ENCODE measurements around the gene GAMT. TPM values are rescaled to one million over a fixed set of nuclear protein-coding genes. Genes with fewer than 3 reads are reported as not detected.

Gene GAMT
- total and polyA plus RNA-seq, 2 experiments from 2014 or later = 121 to 170 TPM

DNA sequence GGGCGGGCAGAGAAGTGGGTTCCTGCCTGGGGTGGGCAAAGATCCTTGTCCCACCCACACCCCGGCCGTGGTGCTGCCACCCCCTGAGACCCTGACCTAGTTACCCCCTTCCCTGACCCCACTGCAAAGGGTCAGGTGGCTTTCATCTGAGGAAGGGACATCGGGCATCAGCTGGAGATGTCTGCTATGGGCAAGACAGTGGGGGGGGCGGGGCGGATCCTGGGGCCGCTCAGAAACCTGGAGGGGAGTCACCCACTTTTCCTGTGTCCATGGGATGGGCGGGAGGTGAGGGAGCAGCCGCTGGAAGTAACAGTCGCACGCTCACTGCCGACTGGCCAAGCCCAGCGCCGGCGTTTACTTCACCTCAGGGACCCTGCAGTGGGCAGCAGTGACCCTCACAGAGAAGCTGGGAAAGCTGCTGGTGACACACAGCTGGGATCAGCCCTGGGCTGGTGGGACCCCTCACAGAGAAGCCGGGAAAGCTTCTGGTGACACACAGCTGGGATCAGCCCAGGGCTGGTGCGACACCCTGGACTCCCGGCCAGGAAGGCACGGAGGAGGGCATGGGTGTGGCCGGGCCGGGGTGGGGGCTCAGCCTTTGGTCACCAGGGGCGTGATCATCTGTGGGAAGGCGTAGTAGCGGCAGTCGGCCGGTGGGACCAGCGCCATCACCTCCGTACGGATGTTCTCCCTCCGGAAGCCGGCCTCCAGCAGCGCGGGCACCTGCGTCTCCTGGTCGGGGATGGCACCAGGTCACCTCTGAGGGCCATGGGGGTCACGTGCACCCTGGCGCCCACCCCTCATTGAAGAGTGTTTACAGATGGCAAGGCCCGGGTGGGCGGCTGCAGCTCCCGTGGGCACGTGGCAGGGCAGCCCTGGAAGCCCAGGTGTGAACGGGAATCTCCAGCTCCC is 4.3 kb downstream of the GAMT start:
- 91% methylated on average over 24 of the region's 42 CpGs for WGBS (ENCODE audit: low lambda C conversion rate, missing lambda C conversion rate)
- no peaks in the 10 kb centered on the region for H3K27me3 ChIP-seq

DNA sequence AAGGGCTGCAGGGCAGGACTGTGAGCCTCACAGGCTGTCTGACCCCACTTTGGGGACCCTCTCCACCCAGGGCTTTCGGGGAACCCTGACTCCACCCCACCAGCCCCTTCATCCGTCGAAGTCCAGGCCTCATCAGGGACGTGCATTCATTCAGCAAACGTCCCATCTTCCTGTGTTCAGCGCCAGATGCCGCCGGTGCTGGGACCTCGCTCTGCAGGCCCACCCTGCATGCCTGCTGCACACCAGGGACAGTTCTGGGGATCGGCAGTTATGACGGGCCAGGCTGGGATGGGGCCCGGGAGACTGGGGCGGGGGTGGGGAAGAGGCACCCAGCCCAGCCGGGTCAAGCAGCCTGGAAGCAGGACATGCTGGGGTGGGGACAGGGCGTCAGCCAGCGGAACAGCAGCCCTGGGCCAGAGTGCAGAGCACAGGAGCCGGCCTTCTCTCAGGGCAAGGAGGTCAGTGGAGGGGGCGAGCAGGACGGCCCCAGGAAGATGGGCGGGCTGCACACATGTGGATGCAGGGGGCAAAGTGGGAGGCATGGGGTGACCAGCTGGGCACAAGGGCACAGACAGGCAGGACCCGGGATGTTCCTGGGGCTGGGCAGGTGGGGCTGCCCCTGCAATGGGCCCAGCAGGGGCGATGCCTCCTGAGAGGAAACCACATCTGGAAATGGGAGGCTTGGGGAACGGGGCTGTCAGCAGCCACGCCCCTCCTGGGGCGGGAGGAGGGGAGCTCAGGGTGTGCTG is 5.1 kb downstream of the GAMT start:
- H3K27me3 ChIP-seq = no peaks in the 10 kb centered on the region
- H3K27ac ChIP-seq = no peak overlapping the region
- no peaks in the 10 kb centered on the region for H4K20me1 ChIP-seq (ENCODE audit: insufficient read depth, poor library complexity, severe bottlenecking)
- H3K36me3 ChIP-seq (replicated peaks; ENCODE audit: insufficient read depth, low read depth) = no peaks in the 10 kb centered on the region
- H2AFZ ChIP-seq = no peak overlapping the region
- no peak for DNase-seq (ENCODE audit: low spot score)
- H3K9me2 ChIP-seq (replicated peaks; ENCODE audit: insufficient read depth) = no peaks in the 10 kb centered on the region
- no peak for TF ChIP-seq EZH2 (IDR thresholded peaks at IDR 0.05; ENCODE audit: borderline replicate concordance)
- no peak for TF ChIP-seq EZH2phosphoT487 (IDR thresholded peaks at IDR 0.05; ENCODE audit: low read depth, severe bottlenecking, unreplicated experiment)
- TF ChIP-seq, protein P1, sequence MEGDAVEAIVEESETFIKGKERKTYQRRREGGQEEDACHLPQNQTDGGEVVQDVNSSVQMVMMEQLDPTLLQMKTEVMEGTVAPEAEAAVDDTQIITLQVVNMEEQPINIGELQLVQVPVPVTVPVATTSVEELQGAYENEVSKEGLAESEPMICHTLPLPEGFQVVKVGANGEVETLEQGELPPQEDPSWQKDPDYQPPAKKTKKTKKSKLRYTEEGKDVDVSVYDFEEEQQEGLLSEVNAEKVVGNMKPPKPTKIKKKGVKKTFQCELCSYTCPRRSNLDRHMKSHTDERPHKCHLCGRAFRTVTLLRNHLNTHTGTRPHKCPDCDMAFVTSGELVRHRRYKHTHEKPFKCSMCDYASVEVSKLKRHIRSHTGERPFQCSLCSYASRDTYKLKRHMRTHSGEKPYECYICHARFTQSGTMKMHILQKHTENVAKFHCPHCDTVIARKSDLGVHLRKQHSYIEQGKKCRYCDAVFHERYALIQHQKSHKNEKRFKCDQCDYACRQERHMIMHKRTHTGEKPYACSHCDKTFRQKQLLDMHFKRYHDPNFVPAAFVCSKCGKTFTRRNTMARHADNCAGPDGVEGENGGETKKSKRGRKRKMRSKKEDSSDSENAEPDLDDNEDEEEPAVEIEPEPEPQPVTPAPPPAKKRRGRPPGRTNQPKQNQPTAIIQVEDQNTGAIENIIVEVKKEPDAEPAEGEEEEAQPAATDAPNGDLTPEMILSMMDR (IDR thresholded peaks at IDR 0.05; ENCODE audit: poor library complexity) = no peak
- 83% methylated on average over 21 of the region's 25 CpGs for WGBS (ENCODE audit: low lambda C conversion rate, missing lambda C conversion rate)
- H3K4me1 ChIP-seq (ENCODE audit: insufficient read depth) = peaks cover 8% of the 10 kb centered on the region
- H3K4me2 ChIP-seq = no peak overlapping the region
- H3K79me2 ChIP-seq = no peaks in the 10 kb centered on the region
- no peak overlapping the region for H3K4me3 ChIP-seq
- no peaks in the 10 kb centered on the region for H3K9me3 ChIP-seq (ENCODE audit: low read depth)

More for the DNA sequence above, 4.3 kb downstream of the GAMT start:
- H3K9me3 ChIP-seq (ENCODE audit: low read depth) = no peaks in the 10 kb centered on the region
- H3K4me2 ChIP-seq = no peak overlapping the region
- peaks cover 8% of the 10 kb centered on the region for H3K4me1 ChIP-seq (ENCODE audit: insufficient read depth)
- H2AFZ ChIP-seq = no peak overlapping the region
- no peaks in the 10 kb centered on the region for H3K79me2 ChIP-seq
- H4K20me1 ChIP-seq (ENCODE audit: insufficient read depth, poor library complexity, severe bottlenecking) = no peaks in the 10 kb centered on the region
- DNase-seq (ENCODE audit: low spot score) = no peak
- no peaks in the 10 kb centered on the region for H3K9me2 ChIP-seq (replicated peaks; ENCODE audit: insufficient read depth)
- H3K36me3 ChIP-seq (replicated peaks; ENCODE audit: insufficient read depth, low read depth) = no peaks in the 10 kb centered on the region
- no peak overlapping the region for H3K27ac ChIP-seq
- no peak overlapping the region for H3K4me3 ChIP-seq
- TF ChIP-seq, protein P1 (IDR thresholded peaks at IDR 0.05; ENCODE audit: poor library complexity) = no peak
- TF ChIP-seq EZH2 (IDR thresholded peaks at IDR 0.05; ENCODE audit: borderline replicate concordance) (no peak), EZH2phosphoT487 (IDR thresholded peaks at IDR 0.05; ENCODE audit: low read depth, severe bottlenecking, unreplicated experiment) (no peak)

DNA sequence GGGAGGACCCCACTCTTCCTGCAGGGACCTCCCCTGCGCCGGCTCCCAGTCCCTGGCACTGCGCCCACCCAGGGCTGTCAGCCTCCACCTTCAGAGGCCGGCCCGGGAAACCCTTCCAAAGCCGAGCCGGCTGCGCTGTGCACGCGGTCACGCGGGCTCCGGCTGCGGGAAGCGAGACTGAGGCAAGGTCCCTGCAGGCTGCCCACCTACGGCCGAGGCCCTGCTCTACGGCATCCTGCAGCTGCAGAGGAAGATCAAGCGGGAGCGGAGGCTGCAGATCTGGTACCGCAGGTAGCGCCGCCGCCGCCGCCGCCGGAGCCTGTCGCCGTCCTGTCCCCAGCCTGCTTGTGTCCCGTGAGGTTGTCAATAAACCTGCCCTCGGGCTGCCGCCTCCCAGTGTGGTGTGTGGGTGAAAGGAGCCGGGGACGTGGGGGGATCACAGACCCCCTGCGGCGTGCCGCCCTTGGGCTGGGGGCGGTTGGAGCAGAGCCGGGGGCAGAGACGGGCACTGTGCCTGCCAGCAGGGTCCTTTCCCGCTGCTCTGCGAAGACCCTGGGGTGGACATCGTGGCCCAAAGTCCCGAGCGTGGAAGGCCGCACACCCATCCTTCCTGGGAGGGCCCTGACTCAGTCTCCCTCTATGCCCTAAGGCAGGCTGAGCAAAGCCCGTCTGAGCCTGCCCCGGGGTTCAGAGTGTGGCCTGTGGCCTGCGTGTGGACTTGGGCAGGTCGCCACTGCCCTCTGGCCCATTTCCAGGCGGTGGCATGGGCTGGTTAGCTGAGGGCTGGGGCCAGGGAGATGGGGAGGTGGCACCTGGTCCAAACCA is 5.9 kb downstream of the GAMT start:
- Histone ChIP-seq H3K4me3 (no peak overlapping the region), H3K4me2 (no peak overlapping the region), H3K79me2 (no peaks in the 10 kb centered on the region), H3K4me1 (ENCODE audit: insufficient read depth) (peaks cover 5% of the 10 kb centered on the region), H2AFZ (no peak overlapping the region), H3K27me3 (no peaks in the 10 kb centered on the region), H3K36me3 (replicated peaks; ENCODE audit: insufficient read depth, low read depth) (no peaks in the 10 kb centered on the region), H3K27ac (no peak overlapping the region), H4K20me1 (ENCODE audit: insufficient read depth, poor library complexity, severe bottlenecking) (no peaks in the 10 kb centered on the region), H3K9me2 (replicated peaks; ENCODE audit: insufficient read depth) (no peaks in the 10 kb centered on the region), H3K9me3 (ENCODE audit: low read depth) (no peaks in the 10 kb centered on the region)
- 91% methylated on average over 48 of the region's 52 CpGs for WGBS (ENCODE audit: low lambda C conversion rate, missing lambda C conversion rate)
- DNase-seq (ENCODE audit: low spot score) = no peak
- TF ChIP-seq EZH2phosphoT487 (IDR thresholded peaks at IDR 0.05; ENCODE audit: low read depth, severe bottlenecking, unreplicated experiment) (no peak), EZH2 (IDR thresholded peaks at IDR 0.05; ENCODE audit: borderline replicate concordance) (no peak)
- TF ChIP-seq, protein P1 (IDR thresholded peaks at IDR 0.05; ENCODE audit: poor library complexity) = no peak

All from hepatocyte (in vitro differentiated cells).